Putamen (tissue), 1 donor: ENCODE results near the gene TRABD2B.

Experiments used
- DNase-seq: peaks from one replicate; pipeline ENCODE4 v3.0.0-alpha.2; 2016; ENCODE audit warnings: low spot score

The TRABD2B gene

DNA sequence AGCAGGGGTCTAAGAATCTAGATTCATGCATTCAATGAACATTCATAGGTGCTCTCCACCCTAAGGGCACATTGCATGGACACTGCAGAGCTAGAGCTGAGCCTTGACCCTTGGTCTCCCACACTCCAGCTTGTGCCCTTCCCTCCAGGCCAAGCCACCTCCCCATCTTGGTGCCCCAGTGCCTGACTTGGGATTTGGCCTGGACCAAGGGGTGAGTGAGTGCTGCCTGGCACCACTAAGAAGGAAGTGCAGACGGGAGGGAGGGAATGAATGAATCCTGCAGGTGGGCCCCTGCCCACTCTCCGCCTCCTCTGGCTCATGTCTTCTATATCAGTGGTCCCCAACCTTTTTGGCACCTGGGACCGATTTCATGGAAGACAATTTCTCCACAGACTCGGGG lies 146.7 kb downstream of the TRABD2B start:
- no peak for DNase-seq

DNA sequence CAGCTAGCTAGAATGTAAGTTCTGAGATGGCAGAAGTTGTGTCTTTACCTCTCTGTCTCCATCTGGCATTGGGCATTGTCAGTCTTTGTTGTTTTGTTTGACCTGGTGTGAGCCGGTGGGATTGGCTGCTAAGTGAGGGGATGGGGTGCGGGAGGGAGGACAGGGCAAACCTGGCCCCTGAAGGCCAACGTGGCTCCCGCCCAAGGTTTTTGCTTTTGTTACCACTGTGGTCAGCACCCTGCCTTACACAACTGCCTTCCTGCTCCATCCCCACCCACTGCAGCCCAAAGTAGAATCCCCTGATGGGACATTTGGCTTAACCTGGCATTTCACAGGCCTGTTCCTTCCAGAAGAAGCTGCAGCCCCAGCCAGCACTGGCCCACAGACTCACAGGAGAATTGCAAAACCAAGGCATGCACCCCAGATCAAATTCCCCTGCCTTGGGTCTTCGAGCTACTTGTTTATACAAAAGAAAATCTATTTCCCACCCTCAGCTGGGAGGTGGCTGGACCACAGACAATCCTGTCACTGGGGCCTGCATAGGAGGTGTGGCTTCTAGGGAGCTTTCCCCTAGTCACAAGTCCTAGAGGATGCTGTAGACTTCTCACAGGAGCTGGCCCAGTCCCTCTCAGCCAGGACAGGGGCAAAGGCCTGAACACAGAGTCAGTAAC lies 147.5 kb downstream of the TRABD2B start:
- DNase-seq = no peak

DNA sequence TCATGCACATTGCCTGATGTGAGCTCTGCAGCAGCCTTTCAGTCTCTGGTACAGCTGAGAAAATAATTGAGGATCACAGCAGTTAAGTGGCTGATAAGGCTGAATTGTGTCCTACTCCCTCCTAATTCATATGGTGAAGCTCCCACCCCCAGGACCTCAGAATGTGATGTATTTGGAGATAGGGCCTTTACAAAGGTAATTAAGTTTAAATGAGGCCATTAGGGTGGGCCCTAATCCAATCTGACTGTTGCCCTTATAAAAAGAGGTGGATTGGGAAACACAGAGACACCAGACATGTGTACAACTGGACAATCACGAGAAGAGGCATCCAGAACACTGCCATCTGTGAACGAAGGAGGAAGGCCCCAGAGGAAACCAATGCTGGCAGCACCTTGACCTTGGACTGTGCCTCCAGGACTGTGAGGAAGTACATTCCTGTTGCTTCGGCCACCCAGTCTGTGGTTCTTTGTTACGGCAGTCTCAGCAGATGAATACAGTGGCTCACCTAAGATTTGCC lies 148.1 kb downstream of the TRABD2B start:
- DNase-seq = no peak

- DNase-seq = no peak
Measured at GRCh38 chr1:47847763-47848162, 149.4 kb downstream of the TRABD2B start.

GRCh38 chr1:47844558-47844955 lies 152.6 kb downstream of the TRABD2B start:
- DNase-seq = no peak

DNA sequence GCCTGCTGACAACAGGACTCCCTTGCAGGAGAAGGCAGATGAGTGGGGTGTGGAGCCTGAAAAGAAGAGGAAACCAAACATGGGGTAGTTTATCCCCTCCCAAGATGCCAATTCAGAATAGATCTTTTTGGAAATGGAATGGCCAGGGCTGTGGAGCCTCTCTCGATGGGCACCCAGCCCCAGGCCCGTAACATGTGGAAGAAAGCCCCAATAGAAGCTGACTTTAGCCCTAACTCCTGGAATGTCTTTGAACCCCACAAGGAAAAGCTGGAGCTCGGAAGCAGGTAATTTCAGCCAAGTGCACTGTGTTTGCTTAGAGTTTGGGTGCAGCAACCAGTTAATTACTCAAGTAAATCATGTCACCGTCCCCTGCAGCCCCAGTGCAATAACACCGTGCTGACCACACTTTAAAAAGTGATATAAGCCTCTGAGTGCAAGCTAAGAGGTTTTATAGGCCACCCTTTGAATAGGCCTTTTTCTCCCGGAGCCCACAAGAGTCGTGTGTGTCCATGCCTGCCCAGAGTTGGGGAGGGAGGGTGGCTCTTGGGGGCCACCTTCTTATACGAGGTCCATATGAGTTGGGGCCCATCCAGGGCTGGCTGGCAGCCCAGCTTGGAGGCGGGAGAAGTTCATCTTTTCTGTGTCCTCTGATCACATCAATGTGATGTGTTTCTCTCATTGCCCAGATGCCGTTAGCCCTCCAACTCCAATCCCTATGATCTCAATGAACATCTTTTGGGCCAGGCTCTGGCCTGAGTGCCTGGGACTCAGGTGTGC lies 153.2 kb downstream of the TRABD2B start:
- no peak for DNase-seq

- no peak for DNase-seq
Measured at GRCh38 chr1:47843059-47843458, 154.1 kb downstream of the TRABD2B start.

DNA sequence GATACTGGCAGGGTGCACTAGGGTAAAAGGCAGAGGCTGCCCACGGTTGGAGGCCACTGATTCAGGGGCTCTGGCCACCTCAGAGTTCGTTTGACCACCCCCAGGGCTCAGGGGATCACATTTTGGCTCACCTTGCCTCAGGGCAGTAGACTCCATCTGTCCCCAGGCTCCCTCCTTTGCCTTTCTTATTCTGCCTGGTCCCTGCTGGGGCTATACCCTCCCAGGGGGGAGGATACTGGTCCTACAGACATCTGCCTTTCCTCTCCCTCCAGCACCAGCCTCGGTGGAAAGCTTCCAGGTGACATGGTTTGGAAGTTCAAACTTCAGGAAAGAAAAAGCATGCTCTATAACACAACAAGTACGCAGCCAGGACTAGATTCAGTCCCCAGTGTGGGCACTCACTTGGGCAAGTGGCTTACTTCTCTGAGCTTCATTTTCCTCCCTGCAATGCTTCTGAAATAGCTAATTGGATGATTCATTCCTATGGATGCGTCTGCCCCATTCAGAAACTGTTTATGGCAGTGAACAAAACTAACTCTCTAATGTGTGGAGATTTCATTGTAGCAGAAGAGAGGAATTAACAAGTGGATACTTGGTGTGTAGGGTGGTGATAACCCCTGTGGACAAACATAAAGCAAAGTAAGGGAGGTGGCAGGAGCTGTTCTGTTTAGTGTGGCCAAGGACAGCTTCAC lies 154.8 kb downstream of the TRABD2B start:
- no peak for DNase-seq

DNA sequence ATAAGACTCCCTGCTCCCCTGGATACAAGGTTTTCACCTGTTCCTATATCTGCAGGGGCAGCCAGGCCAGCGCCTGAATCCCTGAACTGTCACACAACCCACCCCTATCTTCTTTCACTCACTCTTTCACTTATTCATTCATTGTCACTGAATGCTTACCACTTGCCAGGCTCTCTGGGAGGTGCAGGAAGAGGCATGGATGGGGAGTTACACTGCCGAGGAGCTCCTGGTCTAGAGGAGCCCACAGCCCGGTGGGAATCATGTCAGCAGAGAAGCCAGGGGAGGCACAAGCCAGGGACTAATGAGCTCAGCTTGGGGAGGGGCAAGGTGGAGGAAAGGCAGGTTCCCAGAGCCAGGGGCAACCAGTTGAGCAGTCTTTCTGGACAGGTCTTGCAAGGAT lies 155.8 kb downstream of the TRABD2B start:
- no peak for DNase-seq

DNA sequence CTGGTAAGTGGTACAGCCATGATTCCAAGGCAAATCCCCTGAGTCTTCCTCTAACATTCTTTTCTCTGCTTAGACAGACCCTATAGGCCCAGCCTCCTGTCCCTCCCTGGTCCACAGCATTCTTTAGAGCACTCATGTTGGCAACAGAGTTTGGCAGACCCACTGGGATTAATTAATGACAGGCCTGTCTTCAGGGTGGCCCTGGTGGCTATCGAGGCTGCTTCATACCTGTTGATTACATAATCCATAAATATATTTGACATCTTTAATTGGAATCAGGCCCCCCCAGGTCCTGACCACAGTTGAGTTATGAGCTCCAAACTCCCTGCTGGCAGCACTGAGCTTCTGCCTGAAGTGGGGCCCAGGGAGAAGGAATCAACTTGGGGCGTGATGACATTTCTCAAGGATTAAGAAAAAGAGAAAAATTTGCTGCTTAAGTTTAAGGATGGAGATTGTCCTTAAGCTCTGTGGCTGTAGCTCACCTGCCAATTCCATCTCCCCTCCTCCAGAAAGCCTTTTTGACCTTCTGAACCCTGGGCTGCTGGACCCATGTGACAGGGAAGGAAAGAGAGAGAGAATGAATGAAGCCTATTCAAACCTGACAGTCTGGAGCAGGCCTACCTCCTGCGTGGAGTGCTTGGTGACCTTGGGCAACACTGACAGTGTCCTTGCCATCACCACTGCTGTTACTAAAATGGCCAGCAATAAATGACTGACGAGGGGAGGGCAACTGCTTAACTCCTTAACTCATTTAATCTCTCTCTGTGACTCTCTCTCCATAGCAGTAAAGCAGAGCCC lies 156.6 kb downstream of the TRABD2B start:
- DNase-seq = no peak

DNA sequence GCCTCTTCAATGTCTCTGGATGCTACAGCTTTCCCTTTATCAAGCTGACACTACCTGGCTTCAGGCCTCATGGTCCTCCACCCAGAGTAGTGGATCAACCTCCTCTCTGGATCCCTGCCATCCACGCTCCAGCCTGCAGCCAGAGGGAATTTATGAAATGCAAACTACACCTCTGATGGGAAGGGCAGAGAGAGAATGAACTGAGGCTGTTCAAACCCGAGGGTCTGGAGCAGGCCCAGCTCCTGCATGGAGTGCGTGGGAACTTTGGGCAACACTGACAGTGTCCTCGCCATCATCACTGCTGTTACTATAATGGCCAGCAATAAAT lies 157.8 kb downstream of the TRABD2B start:
- DNase-seq = no peak

- DNase-seq = no peak
Measured at GRCh38 chr1:47838562-47839432, 158.4 kb downstream of the TRABD2B start.

GRCh38 chr1:47837866-47838561 lies 159.2 kb downstream of the TRABD2B start:
- DNase-seq = no peak

GRCh38 chr1:47837056-47837830 lies 159.9 kb downstream of the TRABD2B start:
- no peak for DNase-seq

GRCh38 chr1:47835409-47835808 lies 161.8 kb downstream of the TRABD2B start:
- no peak for DNase-seq

DNA sequence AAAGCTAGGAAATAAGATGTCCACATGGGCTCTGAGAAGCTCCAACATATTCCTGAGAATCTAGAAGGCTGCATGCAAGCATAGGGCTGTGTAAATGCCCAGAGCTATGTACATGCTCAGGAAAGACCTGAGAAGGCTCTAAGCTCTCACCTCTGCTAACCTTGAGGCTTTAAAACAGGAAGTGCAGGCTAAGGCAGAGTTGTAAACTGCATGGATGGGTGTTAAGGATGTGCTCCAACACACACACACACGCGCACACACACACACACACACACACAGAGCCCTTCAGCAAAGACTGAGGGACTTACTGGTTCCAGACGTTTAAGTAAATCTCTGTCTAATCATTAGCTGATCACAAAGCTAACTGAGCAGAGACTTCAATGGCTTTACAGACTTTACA lies 162.9 kb downstream of the TRABD2B start:
- DNase-seq = no peak

GRCh38 chr1:47830641-47831333 lies 166.4 kb downstream of the TRABD2B start:
- DNase-seq = no peak

DNA sequence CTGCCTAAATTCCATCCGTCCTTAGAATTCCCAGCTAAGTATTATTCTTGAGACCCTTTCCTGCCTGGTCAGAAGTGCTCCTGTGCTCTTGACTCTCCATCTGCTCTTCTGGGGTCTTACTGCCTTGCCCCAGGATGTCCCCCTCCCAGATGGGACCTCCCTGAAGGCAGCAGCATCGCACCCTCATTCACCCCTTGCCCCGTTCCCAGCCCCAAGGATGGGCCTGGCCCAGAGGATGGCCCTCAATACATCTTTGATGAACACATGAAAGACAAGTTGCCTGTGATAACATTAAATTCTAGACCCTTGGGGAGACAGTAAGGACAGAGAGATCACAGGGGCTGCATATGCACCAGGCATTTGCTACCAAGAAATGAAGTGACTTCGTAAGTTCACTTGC lies 167.2 kb downstream of the TRABD2B start:
- DNase-seq = no peak

DNA sequence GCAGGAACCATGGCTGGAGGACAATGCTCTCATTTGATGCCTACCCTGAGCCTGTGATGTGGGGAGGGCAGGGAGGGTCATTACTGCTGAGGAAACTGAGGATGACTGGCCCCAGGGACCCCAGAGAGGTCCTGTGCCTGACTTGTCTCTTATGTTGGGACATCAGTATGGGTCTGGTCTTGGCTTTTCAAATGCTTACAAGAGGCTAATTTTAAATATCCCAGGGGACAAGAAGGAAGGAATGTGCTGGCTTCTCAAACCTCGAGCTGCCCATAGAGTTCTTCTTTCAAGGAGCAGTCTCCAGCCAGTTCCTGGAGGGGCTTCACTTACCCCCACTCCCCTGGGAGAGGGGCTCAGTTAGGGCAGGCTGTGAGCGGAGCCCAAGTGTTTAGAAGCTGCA lies 168.2 kb downstream of the TRABD2B start:
- no peak for DNase-seq
